GM19438 (cell line): ENCODE results near the gene ADAMTSL3.
"Not testable (repeated sequence)": the region's sequence is repeated elsewhere in the genome, so short reads cannot be mapped to it uniquely, and the experiment has no call there.

Experiments
- ATAC-seq: cut with Tn5 transposase; IDR thresholded peaks from one replicate; pipeline ENCODE4 v1.9.1; 2021; ENCODE audit warnings: low read depth; ENCODE audit not compliant: unreplicated experiment

Gene ADAMTSL3

GRCh38 chr15:83695901-83696425 lies 42.0 kb downstream of the ADAMTSL3 start:
- no peak for ATAC-seq

GRCh38 chr15:83697716-83698115 lies 43.8 kb downstream of the ADAMTSL3 start:
- ATAC-seq = no peak

GRCh38 chr15:83698294-83698693 lies 44.4 kb downstream of the ADAMTSL3 start:
- ATAC-seq = no peak

- ATAC-seq = no peak
Measured at GRCh38 chr15:83699028-83699427, 45.1 kb downstream of the ADAMTSL3 start.

GRCh38 chr15:83700082-83700481 lies 46.2 kb downstream of the ADAMTSL3 start:
- ATAC-seq = no peak

- ATAC-seq = not testable (repeated sequence)
Measured at GRCh38 chr15:83702314-83702713, 48.4 kb downstream of the ADAMTSL3 start.

GRCh38 chr15:83708328-83708727 lies 54.4 kb downstream of the ADAMTSL3 start:
- no peak for ATAC-seq

- ATAC-seq = no peak
Measured at GRCh38 chr15:83709241-83709640, 55.3 kb downstream of the ADAMTSL3 start.

GRCh38 chr15:83709811-83710210 lies 55.9 kb downstream of the ADAMTSL3 start:
- ATAC-seq = no peak

- no peak for ATAC-seq
Measured at GRCh38 chr15:83710452-83710851, 56.5 kb downstream of the ADAMTSL3 start.

GRCh38 chr15:83711236-83711635 lies 57.3 kb downstream of the ADAMTSL3 start:
- no peak for ATAC-seq

GRCh38 chr15:83713242-83713641 lies 59.3 kb downstream of the ADAMTSL3 start:
- ATAC-seq = no peak

GRCh38 chr15:83714939-83715628 lies 61.2 kb downstream of the ADAMTSL3 start:
- ATAC-seq = no peak

- ATAC-seq = no peak
Measured at GRCh38 chr15:83716605-83717004, 62.7 kb downstream of the ADAMTSL3 start.

- no peak for ATAC-seq
Measured at GRCh38 chr15:83717010-83717409, 63.1 kb downstream of the ADAMTSL3 start.

- no peak for ATAC-seq
Measured at GRCh38 chr15:83720468-83720867, 66.5 kb downstream of the ADAMTSL3 start.

- ATAC-seq = no peak
Measured at GRCh38 chr15:83721031-83721430, 67.1 kb downstream of the ADAMTSL3 start.

GRCh38 chr15:83721981-83722380 lies 68.1 kb downstream of the ADAMTSL3 start:
- ATAC-seq = no peak

- no peak for ATAC-seq
Measured at GRCh38 chr15:83723216-83723615, 69.3 kb downstream of the ADAMTSL3 start.

GRCh38 chr15:83732196-83732595 lies 78.3 kb downstream of the ADAMTSL3 start:
- ATAC-seq = no peak

GRCh38 chr15:83732770-83733169 lies 78.8 kb downstream of the ADAMTSL3 start:
- ATAC-seq = no peak

GRCh38 chr15:83733206-83733605 lies 79.3 kb downstream of the ADAMTSL3 start:
- no peak for ATAC-seq

GRCh38 chr15:83733691-83734090 lies 79.8 kb downstream of the ADAMTSL3 start:
- no peak for ATAC-seq
